Stimulated activated CD8-positive, alpha-beta memory T cell treated with anti-CD3 and anti-CD28 coated beads, Interleukin-7, amount 100 ng/mL, for 4 hours (primary cell): ENCODE data around the gene ASIC1.
"Not testable (repeated sequence)": the region's sequence is repeated elsewhere in the genome, so short reads cannot be mapped to it uniquely, and the experiment has no call there.

ENCODE experiments used
- DNase-seq, 2 donors: peaks; one replicate each; pipeline ENCODE4 v3.0.0-alpha.2; 2020; ENCODE audit warnings: low read depth in 2 of 2

ASIC1 gene

GRCh38 chr12:50084409-50084774 is 27.0 kb downstream of the ASIC1 start:
- DNase-seq: not testable (repeated sequence)

- DNase-seq: peak; percentile 79 to 86
Observed at GRCh38 chr12:50084775-50085614, 27.6 kb downstream of the ASIC1 start, which contains the start of gene SMARCD1. TSS of gene SMARCD1 (plus strand) at chr12:50085342. CDS start at chr12:50085370, 28 bp downstream.

- no peak for DNase-seq
Observed at GRCh38 chr12:50085615-50086072, 28.2 kb downstream of the ASIC1 start.

- DNase-seq: no peak
Observed at GRCh38 chr12:50086148-50086547, 28.8 kb downstream of the ASIC1 start.

- DNase-seq: no peak
Observed at GRCh38 chr12:50087151-50087550, 29.8 kb downstream of the ASIC1 start.

GRCh38 chr12:50087995-50088394 is 30.6 kb downstream of the ASIC1 start:
- DNase-seq: no peak

GRCh38 chr12:50088577-50089335 is 31.4 kb downstream of the ASIC1 start:
- peak; percentile 20 to 39 for DNase-seq

- DNase-seq: no peak
Observed at GRCh38 chr12:50089730-50090129, 32.3 kb downstream of the ASIC1 start.

GRCh38 chr12:50090391-50090790 is 33.0 kb downstream of the ASIC1 start:
- no peak for DNase-seq

- no peak for DNase-seq
Observed at GRCh38 chr12:50097952-50098351, 40.6 kb downstream of the ASIC1 start.

- DNase-seq: no peak
Observed at GRCh38 chr12:50099302-50100008, 42.1 kb downstream of the ASIC1 start.

GRCh38 chr12:50100561-50100960 is 43.2 kb downstream of the ASIC1 start:
- DNase-seq: no peak

GRCh38 chr12:50101663-50102062 is 44.3 kb downstream of the ASIC1 start:
- no peak for DNase-seq

GRCh38 chr12:50102131-50102531 is 44.7 kb downstream of the ASIC1 start:
- DNase-seq: no peak

- DNase-seq: no peak
Observed at GRCh38 chr12:50102646-50103309, 45.4 kb downstream of the ASIC1 start.

- DNase-seq: no peak
Observed at GRCh38 chr12:50103351-50103750, 46.0 kb downstream of the ASIC1 start.

GRCh38 chr12:50103767-50104321 is 46.4 kb downstream of the ASIC1 start, which contains the start of gene GPD1:
TSS of gene GPD1 (plus strand) at chr12:50104008. CDS start at chr12:50104051, 43 bp downstream.
- DNase-seq: no peak

GRCh38 chr12:50104417-50105366 is 47.3 kb downstream of the ASIC1 start:
- DNase-seq: no peak

- no peak for DNase-seq
Observed at GRCh38 chr12:50105913-50106450, 48.6 kb downstream of the ASIC1 start.

- DNase-seq: no peak
Observed at GRCh38 chr12:50106907-50107306, 49.5 kb downstream of the ASIC1 start.
